NCI-H2171 (cell line): ENCODE results near the gene GGTLC1.
"Not testable (repeated sequence)": the region's sequence is repeated elsewhere in the genome, so short reads cannot be mapped to it uniquely, and the experiment has no call there.

ENCODE experiments used
- DNase-seq: peaks from one replicate; lab custom pipeline; 2025; lab: John Stamatoyannopoulos, UW

Gene GGTLC1

DNA sequence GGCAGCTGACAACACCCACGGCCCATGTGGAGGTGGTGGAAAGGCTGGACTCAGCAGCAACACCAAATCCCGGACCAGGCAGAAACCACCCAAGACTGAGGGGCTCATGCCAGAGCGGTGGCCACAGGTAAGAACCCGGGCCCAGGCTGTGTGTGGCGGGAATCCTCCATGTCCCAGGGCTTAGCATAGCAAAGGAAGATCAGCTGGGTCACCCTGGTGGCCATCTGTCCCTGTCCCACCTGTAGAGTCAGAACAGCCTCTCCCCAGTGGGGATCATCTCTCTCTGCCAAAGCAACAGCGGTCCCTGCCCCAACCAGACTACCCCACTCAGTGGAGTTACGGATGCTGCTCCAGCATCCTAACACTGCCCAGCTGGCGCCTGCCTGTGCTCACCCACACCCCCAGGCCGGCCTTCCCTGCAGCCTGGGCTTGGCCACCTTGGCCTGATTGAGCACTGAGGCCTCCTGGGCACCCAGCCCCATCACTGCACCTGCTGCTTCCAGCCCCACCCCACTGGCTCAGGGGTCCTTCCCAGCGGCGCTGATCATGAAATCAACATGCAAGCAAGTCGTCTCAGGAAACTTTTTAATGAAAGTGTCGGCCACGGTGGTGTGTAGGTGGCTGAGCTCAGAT is 5.5 kb upstream of the GGTLC1 start:
- DNase-seq: not testable (repeated sequence)

DNA sequence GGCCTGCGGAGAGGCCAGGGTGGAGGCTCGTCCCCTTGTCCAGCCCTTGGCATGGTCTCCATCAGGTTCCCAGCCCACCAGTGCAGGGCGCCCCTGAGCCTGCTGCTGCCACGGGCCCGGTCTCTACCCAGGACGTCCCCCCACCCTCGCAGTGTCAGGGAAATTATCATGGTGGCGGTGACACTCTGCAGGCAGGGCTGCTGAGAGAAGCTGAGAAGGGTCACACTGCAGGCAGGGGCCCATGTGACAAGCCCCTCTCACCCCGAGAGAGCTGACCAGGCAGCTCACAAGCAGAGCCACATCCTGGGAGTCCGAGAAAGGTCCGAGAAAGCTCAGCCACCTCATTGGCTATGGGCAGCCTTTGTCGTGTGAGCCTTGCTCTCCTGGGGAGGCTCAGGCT is 4.9 kb upstream of the GGTLC1 start:
- DNase-seq: not testable (repeated sequence)

DNA sequence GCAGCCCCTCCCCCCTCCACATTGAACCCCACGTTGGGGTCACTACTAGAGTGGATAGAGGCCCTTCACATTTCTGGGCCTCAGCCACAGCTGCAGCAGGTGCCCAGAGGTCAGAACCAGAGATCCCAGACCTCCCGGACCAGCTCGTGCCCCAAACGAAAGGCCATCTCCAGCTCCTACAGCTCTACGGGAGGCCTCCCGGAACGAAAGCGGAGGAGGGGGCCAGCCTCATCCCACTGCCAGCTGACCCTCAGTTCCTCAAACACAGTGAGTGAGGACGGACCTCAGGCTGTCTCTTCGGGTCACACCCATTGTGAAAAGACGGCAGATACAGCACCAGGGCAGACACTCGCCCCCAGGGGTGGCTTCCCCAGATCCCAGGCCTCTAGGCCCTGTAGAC is 1.7 kb upstream of the GGTLC1 start:
- DNase-seq: not testable (repeated sequence)

DNA sequence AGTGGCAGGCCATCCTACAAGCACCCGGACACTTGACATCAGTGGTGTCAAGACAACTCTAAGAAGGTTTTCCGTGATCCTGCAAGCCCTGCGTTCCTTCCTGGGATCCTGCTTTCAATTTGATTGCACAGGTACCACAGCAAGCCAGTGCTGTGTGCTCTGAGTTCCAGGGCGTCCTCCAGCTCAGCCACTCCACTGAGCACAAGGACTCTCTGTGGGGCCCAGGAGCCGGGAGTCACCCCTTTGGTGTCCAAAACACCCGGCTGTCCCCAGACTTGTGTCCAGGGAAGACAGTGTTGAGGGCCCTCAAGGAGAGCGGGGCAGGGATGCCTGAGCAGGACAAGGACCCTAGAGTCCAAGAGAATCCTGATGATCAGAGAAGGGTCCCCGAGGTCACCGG is 387 bp upstream of the GGTLC1 start:
- not testable (repeated sequence) for DNase-seq

DNA sequence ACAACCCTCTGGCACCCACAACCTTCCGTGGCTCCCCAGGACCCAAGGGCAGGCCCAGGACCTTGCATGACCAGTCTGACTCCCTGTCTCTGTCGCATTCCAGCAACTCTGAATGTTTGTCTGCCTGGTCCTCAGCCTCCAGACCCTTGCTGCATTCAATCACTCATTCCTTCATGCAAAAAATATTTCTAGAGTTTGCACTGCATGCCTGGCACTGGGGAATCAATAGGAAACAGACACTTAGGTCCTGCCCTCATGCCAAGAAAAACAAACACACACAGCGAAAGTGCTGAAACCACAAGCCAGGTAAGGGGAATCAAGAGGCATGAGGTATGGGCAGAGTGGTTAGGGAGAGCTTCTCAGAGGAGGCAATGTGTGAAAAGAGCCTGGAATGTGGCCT is 1.9 kb downstream of the GGTLC1 start:
- DNase-seq: not testable (repeated sequence)

DNA sequence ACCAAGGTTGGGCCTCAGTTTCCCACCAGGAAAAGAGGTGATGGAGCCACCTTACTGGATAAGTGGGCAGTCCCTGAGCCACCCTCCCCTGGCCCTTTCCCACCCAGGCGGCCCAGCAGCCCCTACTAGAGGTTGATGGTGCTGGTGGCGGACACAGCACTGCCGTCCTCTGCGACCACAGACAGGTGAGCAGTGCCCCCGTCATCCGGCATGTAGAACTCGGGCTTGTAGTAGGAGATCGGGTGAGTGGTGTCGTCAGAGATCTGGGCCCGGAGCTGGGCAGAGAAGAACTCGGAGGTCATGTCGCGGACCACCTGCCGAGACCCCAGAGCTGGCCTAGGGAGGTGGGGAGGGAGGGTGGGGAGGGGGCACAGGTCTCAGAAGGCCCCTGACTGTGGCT is 2.3 kb downstream of the GGTLC1 start:
- DNase-seq: not testable (repeated sequence)

DNA sequence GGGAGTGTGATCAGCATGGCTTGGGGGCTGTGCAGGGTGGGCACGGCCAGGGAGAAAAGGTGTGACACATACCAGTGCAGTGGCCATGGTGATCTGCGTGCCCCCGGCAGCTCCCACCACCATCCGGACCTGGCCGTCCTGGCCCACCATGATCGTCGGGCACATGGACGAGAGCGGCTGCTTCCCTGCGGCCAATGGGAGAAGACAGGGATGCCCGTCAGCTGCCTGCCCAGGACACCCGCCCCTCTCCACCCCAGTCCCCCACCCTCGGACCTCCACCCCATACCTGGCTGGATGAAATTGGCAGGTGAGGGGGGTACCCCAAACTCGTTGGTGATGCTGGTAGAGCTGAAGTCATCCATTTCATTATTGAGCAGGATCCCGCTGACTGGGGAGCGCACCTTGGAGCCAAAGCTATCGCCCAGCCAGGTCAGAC is 2.8 kb downstream of the GGTLC1 start:
- not testable (repeated sequence) for DNase-seq

DNA sequence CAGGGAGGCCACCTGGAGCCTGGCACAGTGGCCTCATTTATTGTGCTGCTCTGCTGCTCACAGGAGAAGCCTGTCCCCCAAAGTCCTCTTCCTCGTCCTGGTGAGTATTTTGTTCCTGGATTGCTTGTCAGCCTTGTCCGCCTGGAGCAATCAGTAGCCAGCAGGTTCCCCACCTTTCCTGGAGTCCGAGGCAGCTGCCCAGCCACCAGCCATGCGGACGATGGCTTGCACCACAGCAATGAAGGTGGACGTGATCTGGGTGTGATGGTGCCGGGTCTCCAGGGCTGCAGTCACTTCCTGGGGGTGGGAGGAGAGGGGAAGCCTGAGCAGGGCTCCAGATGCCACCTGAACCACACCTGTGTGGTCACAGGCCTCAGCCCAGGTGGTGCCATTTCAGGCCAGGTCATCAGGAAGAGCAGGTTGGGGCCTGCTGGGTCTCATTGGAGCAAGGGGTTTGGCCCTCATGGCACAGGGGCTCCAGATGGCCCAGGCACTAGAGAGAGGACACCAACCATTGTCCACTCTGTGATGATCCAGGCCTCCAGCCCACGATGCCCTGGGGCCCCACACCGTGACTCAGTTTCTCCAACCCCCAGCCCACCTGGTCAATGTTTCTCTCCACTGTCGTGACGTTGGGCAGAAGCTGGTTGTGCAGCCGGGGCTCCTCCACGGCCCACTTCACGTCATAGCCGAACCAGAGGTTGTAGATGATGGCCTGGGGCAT is 3.4 kb downstream of the GGTLC1 start:
- DNase-seq: not testable (repeated sequence)

DNA sequence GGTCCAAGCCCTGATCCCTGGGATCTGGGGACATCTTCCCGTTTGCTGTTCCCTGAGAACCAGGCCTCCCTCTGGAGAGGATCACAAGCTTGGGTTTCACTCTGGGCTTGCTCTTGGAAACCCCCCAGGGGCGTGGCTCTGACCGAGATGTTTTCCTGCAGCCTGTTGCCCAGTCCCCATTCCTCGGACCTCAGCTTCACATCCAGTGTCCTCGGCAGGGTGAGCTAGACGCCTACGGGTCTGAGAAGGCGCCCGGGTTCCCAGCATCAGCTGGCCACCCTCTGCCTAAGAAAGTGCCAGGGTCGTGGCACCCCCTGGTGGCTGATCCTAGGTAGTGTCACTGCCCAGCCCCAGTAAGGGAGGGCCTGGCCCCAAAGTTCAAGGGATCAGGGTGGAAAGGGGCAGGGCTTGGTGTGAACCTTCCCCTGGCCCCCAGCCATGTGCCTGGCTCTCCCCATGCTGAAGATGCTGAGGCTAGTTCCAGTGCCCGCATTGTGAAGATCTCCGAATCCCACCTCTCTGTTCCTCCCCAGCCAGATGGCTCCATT is 4.0 kb downstream of the GGTLC1 start:
- not testable (repeated sequence) for DNase-seq

DNA sequence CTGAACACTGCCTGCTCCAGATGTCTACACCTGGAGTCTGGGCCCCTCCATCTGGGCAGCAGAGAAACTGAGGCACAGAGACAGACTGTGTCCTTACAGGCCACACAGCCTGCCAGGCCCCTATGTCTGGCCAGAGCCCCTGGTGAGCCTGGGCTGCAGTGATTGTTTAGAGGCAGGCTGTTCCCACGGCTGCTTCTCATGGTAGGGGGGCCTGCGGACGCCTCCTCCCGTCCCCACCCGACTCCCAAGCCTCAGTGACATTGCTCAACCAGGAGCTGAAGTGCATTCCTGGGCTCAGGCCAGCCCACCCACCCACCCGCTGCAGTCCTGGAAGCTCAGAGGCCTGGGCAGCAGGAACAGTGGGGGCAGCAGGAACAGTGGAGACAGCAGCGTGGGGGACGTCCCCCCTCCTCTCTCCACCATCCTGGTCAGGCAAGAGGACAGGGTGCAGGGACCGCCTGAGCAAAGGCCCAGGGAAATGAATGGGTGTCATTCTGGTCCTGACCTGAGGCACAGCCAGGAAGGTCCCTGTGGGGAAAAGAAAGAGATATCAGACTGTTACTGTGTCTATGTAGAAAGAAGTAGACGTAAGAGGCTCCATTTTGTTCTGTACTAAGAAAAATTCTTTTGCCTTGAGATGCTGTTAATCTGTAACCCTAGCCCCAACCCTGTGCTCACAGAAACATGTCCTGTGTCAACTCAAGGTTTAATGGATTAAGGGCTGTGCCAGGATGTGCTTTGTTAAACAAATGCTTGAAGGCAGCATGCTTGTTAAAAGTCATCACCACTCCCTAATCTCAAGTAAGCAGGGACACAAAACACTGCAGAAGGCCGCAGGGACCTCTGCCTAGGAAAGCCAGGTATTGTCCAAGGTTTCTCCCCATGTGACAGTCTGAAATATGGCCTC is 6.2 kb downstream of the GGTLC1 start:
- DNase-seq: not testable (repeated sequence)

DNA sequence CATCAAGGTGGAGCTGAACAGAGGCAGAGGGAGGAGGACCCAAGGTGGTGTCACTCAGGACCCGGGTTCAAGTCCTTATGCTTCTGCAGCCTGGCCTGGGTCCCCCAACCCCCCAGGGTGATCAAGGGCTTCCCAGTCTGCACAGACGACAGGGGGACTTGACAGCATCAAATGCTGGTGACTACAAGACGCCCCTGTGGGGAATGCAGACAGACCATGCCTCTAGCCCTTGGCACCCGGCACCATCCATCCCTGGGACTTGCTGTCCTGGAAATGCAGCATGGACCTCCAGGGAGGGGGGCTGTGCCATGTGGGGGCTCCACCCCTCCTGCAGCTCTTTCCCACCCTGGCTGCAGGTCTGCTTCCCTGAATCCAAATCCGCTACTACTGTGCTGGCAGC is 7.1 kb downstream of the GGTLC1 start:
- DNase-seq: not testable (repeated sequence)

DNA sequence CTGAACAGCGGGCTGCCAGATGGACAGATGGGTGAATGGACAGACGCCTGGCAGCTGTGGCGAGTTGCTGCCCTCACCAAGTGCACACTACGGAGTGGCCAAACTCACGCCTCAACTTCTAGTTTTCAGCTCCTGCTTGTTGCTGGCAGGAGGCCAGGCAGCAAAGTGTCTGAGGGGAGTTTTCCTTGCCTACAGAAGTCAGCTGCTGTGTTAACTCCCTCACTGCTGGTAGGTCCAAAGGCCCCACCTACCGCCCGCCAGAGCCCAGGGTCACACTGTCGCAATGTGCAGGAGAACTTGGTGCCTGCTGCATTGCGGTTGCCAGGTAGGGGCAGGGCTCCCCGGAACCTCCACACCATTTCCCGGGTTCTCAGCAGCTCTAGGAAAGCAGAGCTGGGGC is 7.6 kb downstream of the GGTLC1 start:
- peak; percentile 26 for DNase-seq

DNA sequence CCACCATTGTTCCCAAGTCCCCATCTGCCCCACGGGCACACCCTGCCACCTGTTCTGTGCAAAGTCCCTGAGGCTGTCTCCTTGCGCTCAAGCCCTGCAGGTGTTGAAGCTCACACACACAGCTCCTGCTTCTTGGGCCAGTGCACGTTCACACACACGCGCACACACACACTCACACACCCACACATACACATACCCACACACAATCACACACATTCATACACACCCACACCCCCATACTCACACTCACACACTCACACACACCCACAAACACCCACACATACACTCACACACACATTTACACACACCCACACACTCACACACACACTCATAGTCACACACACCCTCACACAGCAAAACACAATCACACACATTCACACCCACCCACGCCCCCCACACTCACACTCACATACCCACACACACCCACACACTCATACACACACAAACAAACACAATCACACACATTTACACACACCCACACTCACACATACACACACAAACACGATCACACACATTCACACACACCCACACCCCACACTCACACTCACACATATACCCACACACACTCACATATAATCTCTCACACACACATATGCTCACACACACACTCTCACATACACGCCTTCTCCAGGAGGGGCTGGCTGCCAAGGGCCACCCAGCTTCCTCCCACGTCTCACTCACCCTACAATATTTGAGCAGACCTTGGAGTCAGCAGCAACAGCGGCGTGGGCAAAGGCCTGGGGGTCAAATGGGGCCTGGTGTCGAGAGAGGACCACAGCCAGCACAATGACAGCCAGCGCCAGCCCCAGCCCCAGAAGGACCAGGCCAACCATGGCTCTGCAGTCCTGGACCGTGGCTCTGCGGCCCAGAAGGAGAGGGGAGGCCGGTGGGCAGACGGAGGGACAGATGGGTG is 8.4 kb downstream of the GGTLC1 start:
- DNase-seq: peak; percentile 20

DNA sequence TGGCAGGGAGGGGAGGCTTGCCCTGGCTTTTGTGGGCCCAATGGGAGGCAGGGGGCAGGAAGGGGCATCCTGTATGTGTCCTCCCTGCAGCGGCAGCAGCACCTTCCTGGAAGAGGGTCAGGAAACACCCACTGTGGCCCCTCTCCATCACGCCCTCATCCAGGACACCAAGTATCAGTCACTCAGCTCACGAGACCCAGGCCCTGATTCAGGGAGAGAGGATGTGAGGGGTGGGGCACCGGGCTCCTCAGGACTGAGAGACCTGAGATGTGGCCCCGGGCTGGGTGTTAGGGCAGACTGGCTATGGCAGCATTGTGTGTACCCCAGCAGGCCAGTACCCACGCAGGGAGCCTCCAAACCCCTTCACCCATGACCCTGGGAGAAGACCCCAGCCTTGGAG is 9.2 kb downstream of the GGTLC1 start:
- not testable (repeated sequence) for DNase-seq

DNA sequence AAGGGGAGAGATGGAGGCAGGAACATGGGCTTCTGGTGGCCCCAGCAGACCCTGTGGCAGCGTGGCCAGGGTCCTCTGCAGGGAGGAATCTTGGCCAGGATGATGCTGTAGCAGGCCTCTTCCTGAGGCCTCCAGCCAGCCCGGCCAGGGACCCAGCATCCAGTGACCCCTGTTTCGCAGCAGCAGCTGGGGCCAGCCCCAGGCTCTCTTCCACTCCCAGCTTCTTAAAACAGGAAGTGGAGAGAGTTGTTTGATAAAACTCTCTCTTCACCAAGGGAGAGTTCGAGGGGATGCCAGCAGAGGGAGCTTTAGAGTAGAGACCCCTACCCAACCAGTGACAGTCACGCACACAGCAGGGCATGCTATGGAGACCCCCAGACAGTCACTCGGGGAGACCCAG is 10.1 kb downstream of the GGTLC1 start:
- peak; percentile 17 for DNase-seq

DNA sequence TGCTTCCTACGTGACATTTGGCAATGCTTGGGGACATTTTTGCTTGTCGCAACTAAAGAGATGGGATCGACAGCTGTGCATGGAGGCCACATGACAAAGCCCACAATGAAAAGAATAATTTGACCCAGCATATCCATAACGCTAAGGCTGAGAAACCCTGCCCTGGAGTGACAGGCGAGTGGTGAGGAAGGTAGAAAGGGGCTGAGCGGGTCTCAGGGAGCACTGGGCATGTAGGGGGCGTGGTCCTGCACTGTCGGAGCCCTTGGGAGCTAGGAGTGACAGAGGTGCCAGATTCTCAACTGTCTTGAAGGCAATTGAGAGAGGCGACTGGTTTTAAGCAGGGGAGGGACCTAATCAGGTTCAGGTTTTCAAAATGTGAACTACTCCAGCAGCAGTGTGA is 13.6 kb downstream of the GGTLC1 start:
- no peak for DNase-seq

DNA sequence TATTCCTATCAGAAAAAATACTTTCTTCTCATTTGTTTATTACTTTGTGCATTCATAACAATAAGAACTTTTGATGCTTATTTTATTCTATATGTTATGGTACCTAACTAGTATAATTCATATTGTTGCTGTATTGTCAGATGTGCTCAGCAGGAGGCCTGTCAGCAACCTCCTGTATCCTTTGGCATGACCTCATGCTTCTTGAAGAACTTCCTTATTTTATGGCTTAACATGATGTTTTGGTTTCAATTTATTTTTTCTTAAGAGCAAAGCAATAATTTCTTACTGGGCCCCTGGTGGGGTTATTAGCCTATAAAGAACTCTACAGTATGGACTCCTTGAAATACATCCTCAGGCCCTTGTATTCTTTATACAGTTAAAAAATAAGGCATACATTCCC is 17.3 kb downstream of the GGTLC1 start:
- DNase-seq: no peak

DNA sequence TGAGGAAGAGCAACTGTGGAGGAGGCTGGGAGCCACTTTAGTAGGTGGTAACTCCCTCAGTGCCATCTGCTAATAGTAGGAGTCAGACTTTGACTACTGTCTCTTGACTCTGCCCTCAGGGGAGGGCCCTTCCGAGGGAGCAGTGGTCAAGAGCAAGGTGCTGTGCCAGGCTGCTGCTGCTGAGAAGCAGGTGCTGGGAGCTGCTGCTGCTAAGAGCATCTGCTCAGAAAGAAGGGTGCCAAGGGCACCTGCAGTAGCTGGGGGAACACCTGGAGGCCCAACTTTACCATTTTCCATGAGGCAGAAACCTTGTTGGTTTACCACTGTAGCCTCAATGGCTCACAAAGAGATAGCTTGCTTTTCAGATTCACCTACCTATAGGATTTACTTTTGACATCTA is 18.5 kb downstream of the GGTLC1 start:
- DNase-seq: peak; percentile 20

DNA sequence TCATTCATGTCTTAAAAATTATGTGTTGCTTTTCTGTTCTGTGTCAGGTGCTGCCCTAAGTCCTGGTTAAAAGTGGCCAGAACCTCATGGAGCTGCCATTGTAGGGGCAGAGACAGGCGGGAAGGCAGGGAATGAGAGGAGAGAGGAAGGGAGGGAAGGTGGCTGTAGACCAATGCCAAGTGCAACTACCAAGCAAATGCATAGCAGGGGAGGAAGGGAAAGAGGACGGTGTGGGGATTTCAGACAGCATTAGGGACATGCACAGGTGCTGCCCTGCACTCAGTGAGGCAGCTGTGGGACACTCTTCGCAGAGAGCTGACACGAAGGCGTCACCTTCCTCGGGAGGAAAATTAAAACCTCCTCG is 21.0 kb downstream of the GGTLC1 start:
- no peak for DNase-seq

DNA sequence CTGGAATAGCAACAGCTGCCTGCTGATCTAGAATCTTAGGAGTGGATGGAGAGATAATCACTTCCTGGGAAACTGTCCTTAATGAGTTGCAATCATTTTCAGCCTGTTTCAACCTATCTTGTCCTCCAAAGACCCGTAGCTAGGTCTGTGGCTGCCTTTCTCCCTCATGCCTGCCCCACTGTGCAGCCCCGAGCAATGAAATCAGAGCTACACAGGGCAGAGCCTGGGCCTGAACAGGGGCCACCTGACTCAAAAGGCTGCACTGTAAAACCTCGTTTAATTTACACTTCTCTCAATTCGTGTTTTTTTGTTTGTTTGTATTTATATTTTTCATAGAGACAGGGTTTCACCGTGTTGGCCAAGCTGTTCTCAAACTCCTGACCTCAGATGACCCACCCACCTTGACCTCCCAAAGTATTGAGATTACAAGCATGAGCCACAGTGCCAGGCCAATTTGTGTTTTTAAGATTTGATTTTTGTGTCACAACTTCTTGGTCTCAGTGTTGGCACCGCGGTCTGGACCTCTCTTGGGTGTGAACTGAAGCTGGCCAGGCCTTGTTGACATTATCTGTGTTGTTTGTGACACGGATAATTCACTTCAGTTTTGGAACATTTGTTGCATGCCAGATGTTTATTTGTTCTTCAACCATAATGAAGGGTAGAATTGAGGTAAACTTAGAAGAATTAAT is 21.5 kb downstream of the GGTLC1 start:
- no peak for DNase-seq

DNA sequence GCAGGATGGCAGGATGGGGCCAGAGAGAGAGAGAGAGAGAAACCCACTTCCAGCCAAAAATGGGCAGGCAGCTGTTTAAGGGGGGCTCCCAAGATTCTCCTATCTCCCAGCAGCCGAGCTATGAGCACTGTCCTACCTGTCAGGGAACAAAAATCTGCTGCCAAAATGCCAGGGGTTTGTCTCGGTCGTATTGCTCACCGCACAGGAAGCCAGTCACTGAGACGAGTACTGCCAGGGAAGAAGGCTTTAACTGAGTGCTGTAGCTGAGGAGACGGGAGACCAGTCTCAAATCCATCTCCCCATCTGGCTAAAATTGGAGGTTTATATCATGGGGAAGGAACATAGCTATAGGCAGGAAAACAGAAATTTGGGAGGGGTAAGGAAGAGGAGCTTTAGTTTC is 22.3 kb downstream of the GGTLC1 start:
- DNase-seq: no peak
